ENCODE data around the gene NKX1-1. TPM values are rescaled to one million over a fixed set of nuclear protein-coding genes. Genes with fewer than 3 reads are reported as not detected.

NKX1-1 gene
- total and polyA plus RNA-seq, 2 of the 8 experiments (the other 6 are each of a cell fraction or from before 2014, with no cell fraction given): not detected

DNA sequence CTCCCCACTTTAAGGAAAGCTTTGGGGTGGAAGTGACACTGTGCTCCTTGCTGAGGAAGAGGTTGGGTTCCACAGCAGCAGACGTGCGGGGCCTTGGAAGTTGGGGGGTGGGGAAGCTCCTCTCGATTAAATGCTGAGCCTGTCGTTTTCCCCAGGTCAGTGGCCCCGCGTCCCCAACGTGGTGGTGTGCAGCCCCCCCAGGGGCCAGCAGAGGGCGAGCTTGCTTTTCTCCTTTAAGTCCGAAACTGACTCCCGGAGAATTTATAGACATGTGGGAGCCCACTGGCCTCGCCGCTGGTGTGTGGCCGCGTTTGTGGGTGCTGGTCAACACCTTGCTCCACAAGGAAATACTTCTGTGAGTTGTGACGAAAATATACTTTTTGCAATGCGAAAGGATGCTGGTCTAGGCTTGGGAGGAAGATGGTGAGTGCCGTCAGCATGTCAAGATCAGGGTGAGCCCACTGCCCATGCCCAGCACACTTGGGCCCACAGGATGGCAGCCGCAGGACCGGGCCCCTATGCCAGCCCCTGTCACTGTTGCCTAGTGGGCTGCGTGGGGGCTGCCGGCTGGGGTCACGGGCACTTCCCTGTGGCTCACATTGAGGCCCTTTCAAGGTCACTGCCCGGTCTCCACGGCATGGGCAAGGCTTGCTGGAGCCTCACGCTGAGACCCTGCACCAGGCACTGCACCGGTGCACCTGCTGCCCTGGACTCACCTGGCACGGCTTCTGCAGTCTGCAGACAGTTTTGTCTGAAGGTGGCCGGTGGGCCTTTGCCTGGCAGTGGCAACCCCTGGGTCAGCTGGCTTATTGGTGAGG is 49.9 kb downstream of the NKX1-1 start (continued):
- TF ChIP-seq, protein P1, sequence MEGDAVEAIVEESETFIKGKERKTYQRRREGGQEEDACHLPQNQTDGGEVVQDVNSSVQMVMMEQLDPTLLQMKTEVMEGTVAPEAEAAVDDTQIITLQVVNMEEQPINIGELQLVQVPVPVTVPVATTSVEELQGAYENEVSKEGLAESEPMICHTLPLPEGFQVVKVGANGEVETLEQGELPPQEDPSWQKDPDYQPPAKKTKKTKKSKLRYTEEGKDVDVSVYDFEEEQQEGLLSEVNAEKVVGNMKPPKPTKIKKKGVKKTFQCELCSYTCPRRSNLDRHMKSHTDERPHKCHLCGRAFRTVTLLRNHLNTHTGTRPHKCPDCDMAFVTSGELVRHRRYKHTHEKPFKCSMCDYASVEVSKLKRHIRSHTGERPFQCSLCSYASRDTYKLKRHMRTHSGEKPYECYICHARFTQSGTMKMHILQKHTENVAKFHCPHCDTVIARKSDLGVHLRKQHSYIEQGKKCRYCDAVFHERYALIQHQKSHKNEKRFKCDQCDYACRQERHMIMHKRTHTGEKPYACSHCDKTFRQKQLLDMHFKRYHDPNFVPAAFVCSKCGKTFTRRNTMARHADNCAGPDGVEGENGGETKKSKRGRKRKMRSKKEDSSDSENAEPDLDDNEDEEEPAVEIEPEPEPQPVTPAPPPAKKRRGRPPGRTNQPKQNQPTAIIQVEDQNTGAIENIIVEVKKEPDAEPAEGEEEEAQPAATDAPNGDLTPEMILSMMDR (IDR thresholded peaks at IDR 0.05; ENCODE audit: control extremely low read depth in 1 of 3, insufficient read depth in 1 of 3, low read depth in 1 of 3, low read length in 3 of 3): peak in 2 of 3 experiments; percentile 74 to 82; a peak in 3 of 4 replicates
- TF ChIP-seq HDAC6 (IDR thresholded peaks at IDR 0.05; ENCODE audit: low read depth, low read length) (no peak), PHF8 (conservative IDR thresholded peaks at IDR 0.05; ENCODE audit: low read depth, low read length) (no peak), SRF (IDR thresholded peaks at IDR 0.05; ENCODE audit: low read depth, low read length) (no peak), JUN (IDR thresholded peaks at IDR 0.05; ENCODE audit: low read depth, low read length) (no peak), BRCA1 (IDR thresholded peaks at IDR 0.05; ENCODE audit: low read depth, low read length) (no peak), TCF12 (IDR thresholded peaks at IDR 0.05; ENCODE audit: low read depth, low read length) (no peak), RXRA (IDR thresholded peaks at IDR 0.05; ENCODE audit: insufficient read depth, low read depth, low read length) (no peak), FOSL1 (IDR thresholded peaks at IDR 0.05; ENCODE audit: insufficient read depth, low read depth, low read length) (no peak), RAD21 (IDR thresholded peaks at IDR 0.05 in 1 of 2, conservative IDR thresholded peaks at IDR 0.05 in 1 of 2; ENCODE audit: low read depth in 2 of 2, low read length in 2 of 2) (peak; percentile 74 to 81), NANOG (IDR thresholded peaks at IDR 0.05; ENCODE audit: insufficient read depth, low read depth, low read length, poor library complexity, severe bottlenecking) (no peak), GABPA (IDR thresholded peaks at IDR 0.05; ENCODE audit: borderline replicate concordance, insufficient read depth, low read length) (peak; percentile 52; the same call in 1 of the 2 replicates), NRF1 (IDR thresholded peaks at IDR 0.05; ENCODE audit: low read depth, low read length) (no peak)
- TF ChIP-seq, protein P2, sequence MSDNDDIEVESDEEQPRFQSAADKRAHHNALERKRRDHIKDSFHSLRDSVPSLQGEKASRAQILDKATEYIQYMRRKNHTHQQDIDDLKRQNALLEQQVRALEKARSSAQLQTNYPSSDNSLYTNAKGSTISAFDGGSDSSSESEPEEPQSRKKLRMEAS (IDR thresholded peaks at IDR 0.05): no peak
- TF ChIP-seq, protein P3, sequence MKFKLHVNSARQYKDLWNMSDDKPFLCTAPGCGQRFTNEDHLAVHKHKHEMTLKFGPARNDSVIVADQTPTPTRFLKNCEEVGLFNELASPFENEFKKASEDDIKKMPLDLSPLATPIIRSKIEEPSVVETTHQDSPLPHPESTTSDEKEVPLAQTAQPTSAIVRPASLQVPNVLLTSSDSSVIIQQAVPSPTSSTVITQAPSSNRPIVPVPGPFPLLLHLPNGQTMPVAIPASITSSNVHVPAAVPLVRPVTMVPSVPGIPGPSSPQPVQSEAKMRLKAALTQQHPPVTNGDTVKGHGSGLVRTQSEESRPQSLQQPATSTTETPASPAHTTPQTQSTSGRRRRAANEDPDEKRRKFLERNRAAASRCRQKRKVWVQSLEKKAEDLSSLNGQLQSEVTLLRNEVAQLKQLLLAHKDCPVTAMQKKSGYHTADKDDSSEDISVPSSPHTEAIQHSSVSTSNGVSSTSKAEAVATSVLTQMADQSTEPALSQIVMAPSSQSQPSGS (IDR thresholded peaks at IDR 0.05; ENCODE audit: low read length): no peak
- TF ChIP-seq, protein P4, sequence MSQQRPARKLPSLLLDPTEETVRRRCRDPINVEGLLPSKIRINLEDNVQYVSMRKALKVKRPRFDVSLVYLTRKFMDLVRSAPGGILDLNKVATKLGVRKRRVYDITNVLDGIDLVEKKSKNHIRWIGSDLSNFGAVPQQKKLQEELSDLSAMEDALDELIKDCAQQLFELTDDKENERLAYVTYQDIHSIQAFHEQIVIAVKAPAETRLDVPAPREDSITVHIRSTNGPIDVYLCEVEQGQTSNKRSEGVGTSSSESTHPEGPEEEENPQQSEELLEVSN (IDR thresholded peaks at IDR 0.05): no peak

Measured in H1 (cell line).